GM18909 (cell line): Measurements from ENCODE around the gene SH2D6.
A peak's percentile ranks its signal among the peaks of the same experiment; 100 is the strongest.

Experiments
- ATAC-seq: cut with Tn5 transposase; IDR thresholded peaks from one replicate; pipeline ENCODE4 v1.9.1; 2021; ENCODE audit warnings: mild to moderate bottlenecking; ENCODE audit not compliant: unreplicated experiment, poor library complexity

Gene SH2D6

GRCh38 chr2:85420536-85421259, 2.2 kb downstream of the SH2D6 start:
- ATAC-seq, result peak; percentile 70

GRCh38 chr2:85421260-85422071, 3.0 kb downstream of the SH2D6 start:
- no peak for ATAC-seq

GRCh38 chr2:85422072-85422457, 3.6 kb downstream of the SH2D6 start:
- no peak for ATAC-seq

GRCh38 chr2:85423525-85423924, 5.0 kb downstream of the SH2D6 start:
- ATAC-seq, result no peak

GRCh38 chr2:85425588-85425987, 7.1 kb downstream of the SH2D6 start:
- ATAC-seq, result no peak

- no peak for ATAC-seq
Observed at GRCh38 chr2:85427300-85427835, 8.9 kb downstream of the SH2D6 start.

- ATAC-seq, result no peak
Observed at GRCh38 chr2:85428343-85428881, 9.9 kb downstream of the SH2D6 start.

- no peak for ATAC-seq
Observed at GRCh38 chr2:85429213-85429923, 10.9 kb downstream of the SH2D6 start.

GRCh38 chr2:85429924-85430289, 11.4 kb downstream of the SH2D6 start:
- no peak for ATAC-seq

- no peak for ATAC-seq
Observed at GRCh38 chr2:85430752-85431569, 12.4 kb downstream of the SH2D6 start.

GRCh38 chr2:85431570-85432205, 13.2 kb downstream of the SH2D6 start:
- no peak for ATAC-seq

- ATAC-seq, result no peak
Observed at GRCh38 chr2:85433511-85434089, 15.1 kb downstream of the SH2D6 start.

GRCh38 chr2:85434696-85435095, 16.2 kb downstream of the SH2D6 start:
- ATAC-seq, result no peak

GRCh38 chr2:85435220-85435958, 16.9 kb downstream of the SH2D6 start:
- ATAC-seq, result no peak

- ATAC-seq, result no peak
Observed at GRCh38 chr2:85435981-85436835, 17.7 kb downstream of the SH2D6 start.

- peak; percentile 2 for ATAC-seq
Observed at GRCh38 chr2:85436836-85437487, 18.4 kb downstream of the SH2D6 start.
